Measurements from ENCODE around the gene NTSR1. TPM values are rescaled to one million over a fixed set of nuclear protein-coding genes. Genes with fewer than 3 reads are reported as not detected.

NTSR1 gene
- total and polyA plus RNA-seq, 12 donors: 0.03 to 0.14 (median 0.11) TPM; not detected in 9

GRCh38 chr20:62770111-62770910, 61.7 kb downstream of the NTSR1 start:
- H3K4me1 ChIP-seq (replicated peaks in 1 of 2): peaks cover 8 to 15% of the 10 kb centered on the region in 2 donors
- DNase-seq: no peak
- 93 to 96% (median 94%) methylated on average over 19 to 20 of the region's 20 CpGs for WGBS, 4 donors
- intact Hi-C loops (cut with DNase I): no loop called here
- no peaks in the 10 kb centered on the region for H3K27me3 ChIP-seq
- H3K27ac ChIP-seq: no peak overlapping the region
- no peaks in the 10 kb centered on the region for H3K36me3 ChIP-seq (replicated peaks in 1 of 2)
- no peaks in the 10 kb centered on the region for H3K9me3 ChIP-seq (replicated peaks in 1 of 3)
- H3K4me3 ChIP-seq: no peak overlapping the region
- no peak for TF ChIP-seq POLR2A (IDR thresholded peaks at IDR 0.05)
- no peak for TF ChIP-seq CTCF (IDR thresholded peaks at IDR 0.05)

GRCh38 chr20:62770916-62771315, 62.3 kb downstream of the NTSR1 start:
- 83 to 91% (median 87%) methylated on average over 1 to 14 of the region's 14 CpGs for WGBS, 4 donors
- H3K27me3 ChIP-seq: peaks cover 3% of the 10 kb centered on the region
- intact Hi-C loops (cut with DNase I): no loop called here
- no peak overlapping the region for H3K27ac ChIP-seq
- TF ChIP-seq POLR2A (IDR thresholded peaks at IDR 0.05) (no peak), CTCF (IDR thresholded peaks at IDR 0.05) (no peak)
- peaks cover 8 to 15% of the 10 kb centered on the region in 2 donors for H3K4me1 ChIP-seq (replicated peaks in 1 of 2)
- no peak for DNase-seq
- H3K36me3 ChIP-seq (replicated peaks in 1 of 2): no peaks in the 10 kb centered on the region
- no peak overlapping the region for H3K4me3 ChIP-seq
- no peaks in the 10 kb centered on the region for H3K9me3 ChIP-seq (replicated peaks in 1 of 3)

- no peaks in the 10 kb centered on the region for H3K36me3 ChIP-seq (replicated peaks in 1 of 2)
- H3K27ac ChIP-seq: no peak overlapping the region
- H3K4me3 ChIP-seq: no peak overlapping the region
- TF ChIP-seq POLR2A (IDR thresholded peaks at IDR 0.05) (no peak), CTCF (IDR thresholded peaks at IDR 0.05) (no peak)
- no peak for DNase-seq
- WGBS, 4 donors: 79 to 88% (median 82%) methylated on average over 19 to 25 of the region's 25 CpGs
- peaks cover 8 to 15% of the 10 kb centered on the region in 2 donors for H3K4me1 ChIP-seq (replicated peaks in 1 of 2)
- intact Hi-C loops (cut with DNase I): no loop called here
- H3K27me3 ChIP-seq: peaks cover 3% of the 10 kb centered on the region
- no peaks in the 10 kb centered on the region for H3K9me3 ChIP-seq (replicated peaks in 1 of 3)
Observed at GRCh38 chr20:62771396-62772102, 62.9 kb downstream of the NTSR1 start.

GRCh38 chr20:62772103-62772611, 63.5 kb downstream of the NTSR1 start:
- intact Hi-C loops (cut with DNase I): no loop called here
- no peak for TF ChIP-seq POLR2A (IDR thresholded peaks at IDR 0.05)
- no peak for TF ChIP-seq CTCF (IDR thresholded peaks at IDR 0.05)
- no peak for DNase-seq

More at GRCh38 chr20:62772103-62772611, 63.5 kb downstream of the NTSR1 start:
- peak overlapping the region in 1 of 5 donors; percentile 14 for H3K27ac ChIP-seq
- H3K4me3 ChIP-seq: no peak overlapping the region
- no peaks in the 10 kb centered on the region for H3K36me3 ChIP-seq (replicated peaks in 1 of 2)
- H3K9me3 ChIP-seq (replicated peaks in 1 of 3): no peaks in the 10 kb centered on the region
- H3K27me3 ChIP-seq: peaks cover 3% of the 10 kb centered on the region
- WGBS, 4 donors: 75 to 82% (median 80%) methylated on average over 18 to 23 of the region's 23 CpGs
- peaks cover 8 to 15% of the 10 kb centered on the region in 2 donors for H3K4me1 ChIP-seq (replicated peaks in 1 of 2)
